Endothelial cell of umbilical vein (primary cell): ENCODE data around the gene GNA12.

ENCODE experiments used
- CTCF ChIP-seq, 2 donors: IDR thresholded peaks; 1 replicate in 1 of 2; 2 replicates in 1 of 2; pipeline ENCODE4 v1.5.1; 2011; ENCODE audit warnings: low read length in 2 of 2, mild to moderate bottlenecking in 2 of 2, moderate library complexity in 2 of 2, control low read depth in 1 of 2, inconsistent platforms in 1 of 2, low read depth in 1 of 2; ENCODE audit not compliant: insufficient read depth in 1 of 2; ENCODE audit errors: extremely low read depth in 1 of 2
- EZH2 ChIP-seq: IDR thresholded peaks from 2 replicates; pipeline ENCODE4 v1.6.1; 2012; ENCODE audit warnings: borderline replicate concordance, low read depth, mild to moderate bottlenecking, moderate library complexity, low read length, inconsistent platforms; ENCODE audit not compliant: severe bottlenecking
- FOS ChIP-seq: IDR thresholded peaks from 2 replicates; pipeline ENCODE4 v1.6.1; 2011; ENCODE audit warnings: mild to moderate bottlenecking, low read length, moderate library complexity, borderline replicate concordance; ENCODE audit not compliant: insufficient read depth
- GATA2 ChIP-seq: IDR thresholded peaks from 2 replicates; pipeline ENCODE4 v1.7.0; 2011; ENCODE audit warnings: low read depth, mild to moderate bottlenecking, moderate library complexity, mixed read lengths, low read length; ENCODE audit not compliant: insufficient read length, insufficient read depth
- JUN ChIP-seq: IDR thresholded peaks from 2 replicates; pipeline ENCODE4 v1.6.1; 2011; ENCODE audit warnings: borderline replicate concordance, low read depth; ENCODE audit not compliant: insufficient read length, insufficient read depth
- MYC ChIP-seq: IDR thresholded peaks from one replicate; pipeline ENCODE4 v1.6.1; 2011; ENCODE audit warnings: mild to moderate bottlenecking, low read depth, low read length
- POLR2A ChIP-seq: IDR thresholded peaks from 2 replicates; pipeline ENCODE4 v1.6.1; 2012; ENCODE audit warnings: low read depth, mild to moderate bottlenecking, control low read depth, low read length
- POLR2AphosphoS5 ChIP-seq: IDR thresholded peaks from 2 replicates; pipeline ENCODE4 v1.6.1; 2012; ENCODE audit warnings: low read depth, mild to moderate bottlenecking, control low read depth, low read length, moderate library complexity; ENCODE audit not compliant: insufficient read depth
- TF ChIP-seq, protein P1 (sequence below): IDR thresholded peaks from 2 replicates; pipeline ENCODE4 v1.6.1; 2011; ENCODE audit not compliant: insufficient read depth, insufficient read length

GRCh38 chr7:2832461-2832860 is 11.6 kb downstream of the GNA12 start:
- no peak for TF ChIP-seq CTCF (IDR thresholded peaks at IDR 0.05; ENCODE audit: extremely low read depth in 1 of 2, insufficient read depth in 1 of 2, low read depth in 1 of 2, low read length in 2 of 2)
- no peak for TF ChIP-seq EZH2
- TF ChIP-seq POLR2A: no peak
- TF ChIP-seq, protein P1, sequence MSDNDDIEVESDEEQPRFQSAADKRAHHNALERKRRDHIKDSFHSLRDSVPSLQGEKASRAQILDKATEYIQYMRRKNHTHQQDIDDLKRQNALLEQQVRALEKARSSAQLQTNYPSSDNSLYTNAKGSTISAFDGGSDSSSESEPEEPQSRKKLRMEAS: no peak
- no peak for TF ChIP-seq JUN
- TF ChIP-seq POLR2AphosphoS5: no peak
- no peak for TF ChIP-seq FOS
- no peak for TF ChIP-seq GATA2
- TF ChIP-seq MYC: no peak
